Hematopoietic multipotent progenitor cell treated with erythropoietin and hydrocortisone succinate and interleukin-3 and kit ligand, for 8 days (in vitro differentiated cells): ENCODE results near the gene SEC14L3.
"Not testable (repeated sequence)": the region's sequence is repeated elsewhere in the genome, so short reads cannot be mapped to it uniquely, and the experiment has no call there.

ENCODE experiments used
- DNase-seq: peaks from one replicate; pipeline ENCODE4 v3.0.0-alpha.2; 2015

The SEC14L3 gene

GRCh38 chr22:30485362-30485988 lies 13.7 kb upstream of the SEC14L3 start:
- peak; percentile 75 for DNase-seq

DNA sequence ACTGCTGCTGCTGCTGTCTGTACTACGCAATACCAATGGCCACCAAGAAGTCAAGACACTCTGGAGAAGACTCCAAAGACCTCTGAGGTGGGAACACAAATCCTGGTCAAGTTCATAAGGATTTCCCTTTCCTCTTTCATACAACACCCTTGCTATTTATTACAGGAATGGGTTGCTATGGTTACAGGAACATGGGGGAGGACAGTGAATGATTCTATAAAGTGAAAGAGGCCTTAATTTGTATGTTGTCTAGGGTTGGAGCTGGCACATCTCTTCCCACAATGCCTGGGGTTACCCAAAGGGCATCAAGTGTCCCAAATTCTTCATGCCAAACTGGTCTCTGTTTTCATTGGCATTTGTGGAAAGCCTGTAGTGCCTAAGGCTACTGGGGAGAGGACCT lies 11.4 kb upstream of the SEC14L3 start:
- no peak for DNase-seq

- no peak for DNase-seq
These were observed 9.9 kb upstream of the SEC14L3 start for GRCh38 chr22:30481711-30482110.

DNA sequence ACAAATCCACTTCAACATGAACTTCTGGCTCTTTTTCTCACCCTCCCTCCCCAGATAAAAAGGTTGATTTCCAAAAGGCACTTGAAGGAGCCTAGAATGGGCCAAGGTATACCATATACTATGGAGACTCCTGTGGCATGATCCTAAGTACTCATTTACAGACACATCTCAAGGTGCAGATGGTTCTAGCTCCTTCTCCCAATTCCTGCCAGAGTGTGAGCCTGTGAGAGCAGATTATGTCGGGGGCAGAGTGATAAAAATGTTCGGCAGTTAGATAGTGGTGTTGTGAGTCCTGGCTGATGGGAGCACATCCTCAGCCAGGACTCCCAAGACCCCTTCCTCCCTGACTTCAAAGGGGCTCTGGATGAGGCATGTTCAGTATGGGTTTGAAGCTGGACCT lies 8.2 kb upstream of the SEC14L3 start:
- DNase-seq = peak; percentile 77

DNA sequence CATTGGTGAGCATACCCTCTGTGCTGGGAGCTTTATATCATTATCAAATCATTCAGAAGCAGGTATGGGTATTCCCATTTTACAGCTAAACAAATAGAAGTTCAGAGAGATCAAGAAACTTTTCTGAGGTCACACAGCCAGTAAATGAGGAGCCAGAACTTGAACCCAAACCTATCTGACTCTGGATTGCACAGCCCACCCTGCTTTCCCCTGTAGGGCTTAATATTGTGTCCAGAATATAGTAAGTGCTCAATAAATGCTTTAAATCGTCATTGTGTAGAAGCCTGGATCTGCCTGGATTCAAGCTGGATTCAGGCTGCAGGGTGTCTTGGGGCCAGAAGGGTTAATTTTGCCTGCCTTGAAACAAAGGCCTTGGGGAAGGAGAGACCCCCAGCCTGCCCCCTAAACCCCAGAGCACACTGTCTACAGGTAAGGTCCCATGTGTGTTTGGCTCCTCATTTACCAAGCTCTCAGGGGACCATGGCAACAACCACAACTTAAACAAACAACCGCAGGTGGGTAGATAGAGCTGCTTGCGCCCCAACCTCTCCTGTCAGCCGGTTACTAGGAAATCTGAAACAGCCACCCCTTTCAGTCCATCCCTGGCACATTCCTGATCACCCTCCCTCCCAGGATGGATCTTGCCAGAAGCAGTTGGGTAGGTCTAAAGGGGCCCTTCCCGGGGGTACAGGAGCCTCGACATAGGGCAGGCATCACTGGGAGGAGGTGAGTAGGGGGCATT lies 3.0 kb upstream of the SEC14L3 start:
- no peak for DNase-seq

GRCh38 chr22:30474121-30474520 lies 2.3 kb upstream of the SEC14L3 start:
- DNase-seq = no peak

- no peak for DNase-seq
These were observed 1.3 kb upstream of the SEC14L3 start for GRCh38 chr22:30472994-30473720.

- DNase-seq = no peak
These were observed 1.2 kb downstream of the SEC14L3 start for GRCh38 chr22:30470655-30471054.

GRCh38 chr22:30469165-30469564 lies 2.7 kb downstream of the SEC14L3 start:
- no peak for DNase-seq

- DNase-seq = not testable (repeated sequence)
These were observed 11.3 kb downstream of the SEC14L3 start for GRCh38 chr22:30460555-30460954.

DNA sequence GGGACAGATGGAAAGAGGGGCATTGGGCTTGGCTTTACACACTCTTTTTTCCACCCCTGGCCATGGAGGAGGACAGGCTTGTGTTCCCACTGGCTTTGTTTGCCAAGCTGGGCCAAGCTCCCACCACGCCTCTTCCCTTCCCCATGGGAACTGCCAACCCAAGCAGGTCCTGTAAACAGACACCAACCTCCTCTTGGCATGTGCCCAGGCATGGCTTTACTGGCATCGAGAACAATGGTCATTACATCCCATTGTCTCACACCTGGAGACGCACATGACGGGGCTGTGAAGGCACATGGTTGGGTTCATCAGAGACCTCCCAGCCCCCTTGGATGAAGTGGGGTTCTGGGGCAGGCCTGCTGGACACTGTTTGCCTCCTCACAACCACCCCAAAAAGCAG lies 11.7 kb downstream of the SEC14L3 start:
- DNase-seq = no peak

GRCh38 chr22:30459181-30460052 lies 12.4 kb downstream of the SEC14L3 start:
- peak; percentile 47 for DNase-seq

GRCh38 chr22:30457981-30458380 lies 13.8 kb downstream of the SEC14L3 start:
- no peak for DNase-seq

- DNase-seq = no peak
These were observed 16.6 kb downstream of the SEC14L3 start for GRCh38 chr22:30455075-30455840.

DNA sequence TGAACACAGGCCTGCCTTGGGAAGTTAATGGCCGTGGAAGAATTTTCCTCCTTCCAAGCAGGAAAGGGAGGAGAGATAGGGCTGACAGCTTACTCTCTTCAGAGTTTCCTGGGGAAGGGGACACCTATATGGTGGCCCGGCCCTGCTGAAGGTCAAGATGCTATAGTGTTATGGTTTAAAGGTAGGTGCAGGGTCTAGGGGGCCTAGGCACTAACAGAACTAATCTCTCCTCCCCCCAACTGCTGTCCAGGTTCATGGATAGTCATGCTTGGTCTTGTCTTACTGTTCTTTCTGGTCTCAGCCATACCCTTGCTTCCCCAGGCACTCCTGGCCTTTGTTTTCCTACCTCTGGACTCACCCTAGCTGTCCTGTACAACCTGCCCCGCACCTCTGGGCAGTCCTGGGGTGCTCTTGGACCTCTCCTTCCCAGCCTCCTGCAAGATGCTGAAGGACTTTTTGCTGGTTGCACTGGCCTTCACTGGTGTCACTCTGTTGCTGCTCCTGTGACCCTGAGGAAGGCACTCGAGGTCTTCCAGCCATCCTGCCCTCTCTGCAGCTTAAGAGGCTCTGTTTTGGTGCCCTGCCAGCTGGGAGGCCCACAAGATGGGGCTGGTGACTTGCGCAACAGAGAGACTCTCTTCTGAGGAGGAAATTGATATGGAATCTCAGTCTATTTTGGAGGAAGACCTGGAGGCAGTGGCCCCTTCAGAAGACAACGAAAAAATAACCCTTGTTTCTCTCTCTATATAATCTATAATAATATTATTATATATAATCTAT lies 17.9 kb downstream of the SEC14L3 start:
- DNase-seq = peak; percentile 91

GRCh38 chr22:30452861-30453260 lies 19.0 kb downstream of the SEC14L3 start:
- no peak for DNase-seq

GRCh38 chr22:30451488-30451887 lies 20.3 kb downstream of the SEC14L3 start:
- DNase-seq = peak; percentile 97

DNA sequence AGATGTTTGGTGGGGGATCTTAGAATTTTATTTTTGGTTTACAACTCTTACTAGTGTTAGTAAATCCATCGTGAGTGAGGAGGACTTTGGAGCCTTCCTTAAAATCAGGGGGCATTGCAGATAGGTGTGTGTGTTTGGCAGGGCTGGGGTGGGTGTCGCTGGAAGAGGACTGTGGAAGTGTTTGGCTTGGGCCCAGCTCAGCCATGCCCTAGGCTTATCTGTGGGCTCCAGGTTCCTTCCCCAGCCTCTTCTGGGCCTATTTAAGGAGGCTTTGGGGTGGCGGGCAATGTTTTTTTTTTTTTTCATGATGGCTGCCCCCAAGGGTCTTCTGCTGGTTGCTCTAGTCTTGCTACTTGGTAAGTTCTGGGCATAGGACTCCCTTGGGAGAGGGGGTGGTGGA lies 24.2 kb downstream of the SEC14L3 start:
- DNase-seq = peak; percentile 92

DNA sequence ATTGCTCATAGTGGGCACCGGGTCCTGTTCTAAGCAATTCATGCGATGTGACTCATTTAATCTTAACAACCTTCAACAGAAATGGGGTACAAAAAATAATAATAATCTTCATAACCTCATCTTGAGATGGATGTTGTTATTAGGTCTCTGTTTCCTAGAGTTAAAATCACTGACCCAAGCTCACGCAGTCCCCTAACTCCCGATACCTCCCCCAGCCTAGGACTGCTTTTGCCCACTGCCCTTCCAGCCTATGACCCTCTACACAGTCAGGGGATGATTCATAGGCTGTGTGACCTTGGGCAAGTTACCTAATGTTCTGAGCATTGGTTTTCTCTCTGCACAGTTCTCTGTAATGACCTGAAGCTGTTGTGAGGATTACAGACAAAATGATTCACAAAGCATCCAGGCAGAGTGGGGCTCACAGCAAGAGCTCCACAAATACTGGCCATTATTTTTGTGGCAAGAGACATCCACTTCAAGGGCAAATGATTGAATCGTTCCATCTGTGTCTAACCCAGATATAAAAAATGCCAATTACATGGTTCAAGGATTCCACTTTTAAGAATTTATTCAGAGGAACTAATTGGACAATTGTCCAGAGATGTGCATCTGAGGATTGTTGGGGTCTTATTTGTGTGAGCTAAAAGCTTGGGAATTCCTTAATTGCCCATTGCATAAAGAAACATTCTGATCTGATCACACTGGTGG lies 26.2 kb downstream of the SEC14L3 start:
- no peak for DNase-seq

DNA sequence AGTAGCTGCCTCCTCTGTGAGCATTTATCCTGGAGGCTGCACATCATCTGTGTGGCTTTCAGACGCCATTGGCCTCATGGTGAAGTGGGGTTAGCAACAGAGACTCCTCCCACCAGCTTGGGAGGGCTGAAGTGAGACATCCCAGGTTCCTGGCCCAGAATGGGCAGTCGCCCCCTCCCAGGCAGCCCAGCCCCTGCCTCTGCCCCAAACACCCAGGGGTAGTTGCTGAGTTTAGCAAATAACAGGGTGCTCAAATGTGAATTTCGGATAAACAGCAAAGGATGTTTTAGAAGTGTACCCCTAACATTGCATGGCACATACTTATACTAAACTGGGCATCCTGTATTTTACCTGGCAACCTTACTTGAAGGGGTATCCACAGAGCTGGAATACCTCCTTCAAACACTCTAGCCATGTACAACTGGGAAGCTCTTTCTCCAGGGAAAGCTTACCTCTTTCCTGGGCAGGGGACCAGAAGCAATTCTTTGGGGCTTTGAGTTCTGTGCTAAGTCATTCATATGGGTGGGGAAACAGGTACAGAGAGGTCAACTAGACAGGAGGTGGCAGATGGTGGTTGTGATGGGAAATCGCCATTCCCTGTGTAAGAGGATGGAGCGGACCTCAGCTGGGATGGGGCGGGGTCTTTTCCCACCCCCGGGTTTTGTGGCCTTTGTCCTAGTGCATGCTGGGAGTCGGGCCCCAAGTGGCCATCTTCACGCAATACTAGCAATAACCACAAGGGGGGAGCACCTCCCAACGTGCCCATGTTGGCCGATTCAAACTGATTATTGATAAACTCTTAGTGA lies 27.0 kb downstream of the SEC14L3 start:
- DNase-seq = peak; percentile 85
